GM18951 (cell line): ENCODE measurements around the gene TK1.
A peak's percentile ranks its signal among the peaks of the same experiment; 100 is the strongest.

Source experiments
- POLR2A ChIP-seq: IDR thresholded peaks from 4 replicates; pipeline ENCODE4 v1.6.1; 2011; ENCODE audit warnings: mild to moderate bottlenecking; ENCODE audit not compliant: insufficient read length, insufficient read depth; ENCODE audit errors: extremely low read depth
- in situ Hi-C: fragments of 300-500 bp; cut with MboI; formaldehyde crosslinking; loops from one replicate; pipeline ENCODE4 v1.12.0; 2022; ENCODE audit warnings: low sequenced_read_pairs, mixed read lengths, inconsistent platforms; ENCODE audit not compliant: unreplicated experiment

TK1 gene

DNA sequence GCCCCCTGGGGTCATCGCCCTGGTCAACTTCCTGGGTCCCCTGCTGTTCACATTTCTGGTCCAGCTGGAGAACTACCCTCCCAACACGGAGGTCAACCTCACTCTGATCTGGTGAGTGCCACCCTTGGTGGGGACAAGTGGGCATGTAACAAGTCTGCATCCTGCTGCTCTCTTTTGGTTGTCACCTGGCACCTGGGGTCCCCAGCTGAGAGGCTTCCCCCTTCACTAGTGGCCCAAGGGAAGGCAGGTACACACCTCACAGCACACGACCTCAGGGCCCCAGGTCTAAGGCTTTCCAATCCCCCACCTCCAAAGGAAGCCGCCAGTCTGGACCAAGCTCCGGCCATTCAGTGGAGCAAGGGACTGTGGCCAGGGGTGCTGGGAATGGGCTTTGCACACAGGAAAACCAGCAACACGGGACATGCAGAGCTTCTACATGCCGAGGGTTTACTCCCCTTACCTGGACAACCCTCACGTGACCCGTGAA, 51.9 kb downstream of the TK1 start:
- TF ChIP-seq POLR2A, result no peak
- in situ Hi-C loops, result no loop called here

DNA sequence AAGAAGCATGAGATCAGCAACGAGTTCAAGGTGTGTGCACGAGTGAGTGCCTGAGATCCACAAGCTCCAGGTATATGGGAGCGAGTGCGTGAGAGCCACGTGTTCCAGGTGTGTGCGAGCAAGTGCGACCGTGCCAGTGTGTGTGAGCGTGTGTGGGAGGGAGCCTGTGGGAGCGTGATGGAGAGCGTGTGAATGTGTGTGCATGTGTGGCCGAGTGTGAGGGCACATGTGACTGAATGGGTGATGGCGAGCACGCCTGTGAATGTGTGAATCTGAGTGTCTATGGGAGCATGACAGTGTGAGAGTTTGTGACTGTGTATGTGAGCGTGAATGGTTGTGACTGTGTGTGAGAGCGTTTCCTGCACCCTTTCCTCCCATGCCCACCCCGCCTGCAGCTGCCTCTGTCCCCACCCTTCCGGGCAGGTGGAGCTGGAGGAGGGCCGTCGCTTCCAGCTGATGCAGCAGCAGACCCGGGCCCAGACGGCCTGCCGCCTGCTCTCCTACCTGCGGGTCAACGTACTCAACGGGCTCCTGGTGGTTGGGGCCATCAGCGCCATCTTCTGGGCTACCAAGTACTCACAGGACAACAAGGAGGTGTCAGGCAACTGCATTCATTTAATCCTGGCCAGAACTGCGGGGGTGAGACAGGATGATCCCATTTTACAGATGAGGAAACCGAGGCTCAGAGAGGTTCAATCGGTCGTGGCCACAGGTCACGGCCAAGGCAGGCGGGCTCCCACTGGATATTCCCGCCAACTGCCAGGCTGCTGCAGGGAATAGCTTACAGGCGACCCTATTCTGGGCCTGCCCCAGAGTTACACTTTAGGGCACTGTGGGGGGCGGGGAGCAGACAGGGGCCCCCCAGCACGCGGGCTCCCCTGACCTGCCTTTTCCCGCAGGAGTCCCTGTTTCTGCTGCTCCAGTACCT, 52.6 kb downstream of the TK1 start:
- in situ Hi-C loops, result no loop called here
- peak; percentile 27 for TF ChIP-seq POLR2A

DNA sequence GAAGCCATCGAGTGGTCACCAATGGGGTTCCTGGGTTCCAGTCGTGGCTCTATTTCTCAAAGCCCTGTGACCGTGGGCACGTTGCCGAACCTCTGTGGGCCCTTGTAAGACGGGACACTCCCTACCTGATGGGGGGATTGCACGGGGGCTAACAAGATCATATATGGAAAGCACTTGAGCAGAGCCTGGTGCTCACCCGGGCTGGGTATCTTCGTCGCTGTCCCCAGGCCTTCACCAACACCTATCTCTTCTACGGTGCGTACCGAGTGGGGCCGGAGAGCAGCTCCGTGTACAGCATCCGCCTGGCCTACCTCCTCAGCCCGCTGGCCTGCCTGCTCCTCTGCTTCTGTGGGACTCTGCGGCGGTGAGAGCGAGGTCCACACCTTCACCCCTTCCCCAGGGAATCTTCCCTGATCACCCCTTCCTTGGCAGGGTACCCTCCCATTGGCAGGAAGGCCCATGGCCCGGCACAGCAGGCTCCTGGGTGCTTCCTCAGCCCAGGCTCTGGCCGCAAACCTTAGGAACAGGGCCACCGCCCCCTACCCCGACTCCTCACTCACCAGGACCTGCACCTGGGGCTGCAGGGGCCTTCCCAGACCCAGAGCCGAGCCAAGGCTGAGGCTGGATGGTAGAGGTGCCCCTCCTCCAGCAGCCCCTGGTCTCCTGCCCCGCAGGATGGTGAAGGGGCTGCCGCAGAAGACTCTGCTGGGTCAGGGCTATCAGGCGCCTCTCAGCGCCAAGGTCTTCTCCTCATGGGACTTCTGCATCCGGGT, 53.5 kb downstream of the TK1 start:
- in situ Hi-C loops, result no loop called here
- no peak for TF ChIP-seq POLR2A

GRCh38 chr17:78132767-78133178, 54.1 kb downstream of the TK1 start:
- in situ Hi-C loops, result no loop called here
- TF ChIP-seq POLR2A, result no peak

DNA sequence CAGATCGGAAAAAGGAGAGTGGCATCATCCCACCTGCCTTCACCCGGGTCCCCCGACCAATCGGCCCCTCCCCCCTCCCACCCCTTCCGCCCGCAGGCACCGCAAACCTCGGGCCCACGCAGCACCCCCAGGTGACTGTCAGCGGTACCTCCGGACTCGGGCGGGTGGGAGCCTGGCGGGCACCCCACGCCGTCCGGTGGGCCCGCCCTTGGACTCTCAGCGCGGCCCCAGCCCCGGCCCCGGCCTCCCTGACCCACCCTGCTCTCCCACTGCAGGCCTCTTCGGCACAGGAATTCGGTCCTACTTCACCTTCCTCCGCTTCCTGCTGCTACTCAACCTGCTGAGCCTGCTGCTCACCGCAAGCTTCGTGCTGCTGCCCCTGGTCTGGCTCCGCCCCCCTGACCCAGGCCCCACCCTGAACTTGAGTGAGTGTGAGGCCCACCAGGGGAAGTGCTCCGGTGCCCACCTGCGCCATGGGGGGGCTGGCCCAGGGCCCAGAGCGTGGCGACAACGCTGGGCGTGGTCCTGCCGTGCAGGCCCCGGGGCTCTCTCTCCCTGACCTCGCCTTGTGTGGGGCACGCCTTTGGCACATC, 54.7 kb downstream of the TK1 start:
- TF ChIP-seq POLR2A, result peak; percentile 72
- in situ Hi-C loops, result no loop called here

DNA sequence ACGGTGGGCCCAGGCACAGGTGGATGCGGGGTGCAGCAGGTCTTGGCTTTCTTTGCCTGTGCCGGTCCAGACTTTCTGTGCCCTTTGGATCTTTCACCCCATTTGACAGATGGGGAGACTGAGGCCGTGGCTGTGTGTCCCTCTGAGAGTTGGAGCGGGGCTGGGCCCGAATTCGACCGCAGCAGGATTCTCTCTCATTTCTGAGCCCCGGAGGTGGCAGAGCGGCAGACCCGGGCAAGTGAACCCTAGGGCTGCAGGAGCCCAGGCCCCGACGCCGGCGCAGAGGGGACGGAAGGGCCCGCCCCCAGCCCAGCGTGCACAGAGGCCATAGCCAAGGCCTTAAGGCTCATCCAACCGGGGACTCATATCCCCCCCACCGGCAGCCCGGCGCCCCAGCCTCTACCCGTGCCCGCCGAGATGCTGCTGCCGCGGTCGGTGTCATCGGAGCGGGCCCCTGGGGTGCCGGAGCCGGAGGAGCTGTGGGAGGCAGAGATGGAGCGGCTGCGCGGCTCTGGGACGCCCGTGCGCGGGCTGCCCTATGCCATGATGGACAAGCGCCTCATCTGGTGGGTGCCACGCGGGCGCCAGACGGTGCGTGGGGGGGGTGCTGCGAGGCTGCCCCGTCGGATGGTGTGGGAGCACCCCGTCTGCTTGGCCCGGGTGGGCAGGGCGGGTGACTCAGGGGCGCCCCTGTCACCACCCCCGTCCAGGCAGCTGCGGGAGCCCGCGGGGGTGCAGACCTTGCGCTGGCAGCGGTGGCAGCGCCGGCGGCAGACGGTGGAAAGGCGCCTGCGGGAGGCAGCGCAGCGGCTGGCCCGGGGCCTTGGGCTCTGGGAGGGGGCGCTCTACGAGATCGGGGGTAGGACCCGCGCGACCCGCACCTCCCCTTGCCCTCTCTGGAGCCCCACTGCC, 55.4 kb downstream of the TK1 start:
- in situ Hi-C loops, result no loop called here
- no peak for TF ChIP-seq POLR2A

DNA sequence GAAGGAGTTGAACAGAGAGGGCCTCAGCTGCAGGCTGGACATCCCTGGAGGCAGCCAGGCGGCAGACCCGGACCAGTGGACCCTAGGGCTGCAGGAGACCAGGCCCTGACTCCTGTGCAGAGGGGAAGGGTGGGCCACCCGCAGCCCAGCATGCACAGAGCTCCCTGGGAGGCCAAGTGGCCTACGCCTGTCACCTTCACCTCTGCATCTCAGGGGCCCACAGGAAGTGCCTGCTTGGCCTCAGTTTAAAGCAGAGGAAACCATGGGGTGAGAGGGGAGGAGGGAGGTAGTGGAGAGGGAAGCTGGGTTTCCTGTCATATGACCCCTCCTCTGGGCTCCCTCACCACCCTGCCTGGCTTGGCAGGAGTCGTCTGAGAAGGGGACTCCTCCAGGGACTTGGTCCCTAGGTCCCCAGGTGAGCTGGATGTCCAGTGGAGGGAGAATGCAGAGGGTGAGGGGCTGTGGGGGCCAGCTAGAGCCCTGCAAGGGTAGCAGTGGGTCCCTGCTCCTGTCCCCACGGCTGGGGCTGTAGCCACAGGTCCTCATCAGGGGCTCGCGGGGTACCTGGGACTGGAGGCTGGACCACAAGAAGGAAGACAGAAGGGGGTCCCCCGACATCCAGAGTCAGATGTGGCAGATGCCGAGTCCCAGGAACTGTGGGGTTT, 56.3 kb downstream of the TK1 start, which contains the start of gene TMC8:
Gene TMC8, plus strand, starts transcription at position 335 of the 665 bp plus-strand sequence. CDS start 818 bp downstream, outside the sequence.
- in situ Hi-C loops, result no loop called here
- TF ChIP-seq POLR2A, result peak; percentile 79

DNA sequence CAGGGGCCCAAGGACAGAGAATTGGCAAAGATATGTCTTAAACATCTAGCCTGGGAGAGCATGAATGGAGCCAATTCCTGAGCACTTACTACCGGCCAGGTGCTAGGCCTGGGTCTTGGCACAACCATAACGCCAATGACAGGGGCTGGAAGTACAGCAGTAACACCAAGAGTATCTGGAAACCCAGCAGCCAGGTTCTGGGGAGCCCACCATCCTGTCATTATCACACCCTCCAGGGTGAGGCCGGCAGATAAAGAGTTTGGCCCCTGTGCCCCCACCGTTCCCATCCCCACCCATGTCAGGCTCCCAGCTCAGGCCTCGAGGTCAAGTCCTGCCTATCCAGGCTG, 56.8 kb downstream of the TK1 start:
- in situ Hi-C loops, result no loop called here
- TF ChIP-seq POLR2A, result no peak

DNA sequence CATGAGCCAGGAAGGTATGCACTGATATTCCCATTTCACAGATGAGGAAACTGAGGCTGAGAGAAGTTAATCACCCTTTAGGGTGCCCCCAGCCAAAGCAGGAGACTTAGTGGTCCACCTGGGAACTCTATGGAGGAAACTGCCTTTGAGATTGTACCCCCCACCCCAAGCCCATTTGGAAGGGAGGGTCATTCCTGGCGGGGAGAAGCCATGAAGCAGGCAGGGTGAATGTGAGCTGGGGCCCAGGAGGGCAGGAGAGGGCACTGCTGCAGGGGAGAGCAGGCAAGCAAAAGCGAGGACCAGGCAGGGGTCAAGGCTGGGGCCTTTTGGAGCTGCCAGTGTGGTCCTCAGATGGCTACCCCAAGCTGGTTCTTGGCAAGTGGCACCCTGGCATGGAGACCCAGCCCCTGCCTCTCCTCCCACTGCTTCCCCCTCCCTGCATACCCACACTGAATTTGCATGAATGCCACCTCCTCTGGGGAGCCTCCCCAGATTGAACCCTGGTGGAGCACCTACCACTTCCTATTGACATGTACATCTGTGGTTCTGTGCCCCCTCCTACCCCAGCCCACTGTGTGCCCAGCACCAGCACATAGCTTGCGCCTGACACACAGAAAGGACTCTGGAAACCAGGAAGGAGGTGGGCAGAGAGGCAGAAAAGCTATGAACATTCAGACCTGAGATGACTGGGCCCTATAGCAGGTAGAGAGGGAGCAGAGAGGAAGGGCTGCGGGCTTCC, 57.3 kb downstream of the TK1 start:
- in situ Hi-C loops, result no loop called here
- no peak for TF ChIP-seq POLR2A

DNA sequence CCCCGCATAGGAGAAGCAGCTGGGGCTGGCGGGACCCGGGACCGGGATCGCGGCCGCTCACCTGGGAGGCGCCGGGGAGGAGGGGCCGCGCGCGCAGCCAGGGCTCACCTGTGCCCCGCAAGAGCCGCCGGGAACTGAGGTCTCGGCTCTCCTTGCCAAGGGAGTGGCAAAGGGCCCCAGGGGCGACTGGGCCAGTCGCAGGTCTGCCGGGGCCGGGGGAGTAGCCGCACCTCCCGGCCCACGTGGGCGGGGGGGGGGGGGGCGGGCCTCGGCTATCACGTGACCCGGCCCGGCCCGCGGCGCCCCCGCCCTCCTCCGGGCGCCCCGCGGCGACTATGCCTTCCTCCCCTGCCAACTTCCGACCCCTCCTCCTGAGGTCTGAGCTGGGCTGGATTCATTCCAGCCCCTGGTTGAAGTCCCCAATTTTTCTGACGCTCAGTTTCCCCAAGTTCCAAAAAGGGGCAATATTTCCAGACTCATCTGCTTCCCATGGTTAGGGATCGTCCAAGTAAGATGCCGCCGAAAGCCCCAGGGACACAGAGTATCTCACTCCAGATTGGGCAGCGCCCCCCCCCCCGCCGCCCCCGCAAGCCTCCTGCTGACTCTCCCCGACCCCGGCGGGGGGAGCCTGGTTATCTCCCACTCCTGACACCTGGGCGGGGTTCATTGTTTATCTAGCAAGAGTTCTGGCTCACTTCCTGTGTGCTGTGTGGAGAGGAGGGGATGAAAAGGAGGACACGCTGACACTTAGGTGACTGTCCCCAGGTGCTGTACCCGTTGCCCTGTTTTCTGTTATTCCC, 58.1 kb downstream of the TK1 start, which contains the start of gene TMC6:
Gene TMC6, minus strand, starts transcription at position 205 of the 800 bp plus-strand sequence. CDS start 1,923 bp downstream, outside the sequence.
- TF ChIP-seq POLR2A, result peak; percentile 84
- in situ Hi-C loops, result no loop called here
